ENCODE results near the gene TTC4. TPM values are rescaled to one million over a fixed set of nuclear protein-coding genes. Genes with fewer than 3 reads are reported as not detected.

The TTC4 gene
- total RNA-seq, 1 experiment from 2014 or later = 52.9 TPM

DNA sequence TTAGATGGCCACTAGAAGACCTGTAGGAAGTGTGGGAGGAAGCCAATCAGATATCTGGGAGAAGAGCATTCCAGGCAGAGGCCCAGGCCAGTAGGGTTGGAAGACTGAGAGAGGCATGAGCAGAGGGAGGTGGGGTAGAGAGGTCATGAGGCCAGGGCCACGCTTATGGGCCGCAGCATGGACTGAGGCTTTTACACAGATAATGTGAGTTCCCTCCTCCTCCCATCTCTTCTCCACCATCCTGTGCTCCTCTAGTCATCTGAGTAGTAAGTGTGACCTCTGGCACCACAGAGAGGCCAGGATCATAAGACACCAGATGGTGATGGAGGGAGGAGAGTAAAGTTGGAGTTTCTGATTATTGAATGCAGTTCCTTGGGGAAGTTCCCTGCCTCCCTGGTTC is 68.4 kb downstream of the TTC4 start:
- DNase-seq (ENCODE audit: low spot score) = no peak

GRCh38 chr1:54786778-54787177 is 71.1 kb downstream of the TTC4 start:
- no peak for DNase-seq (ENCODE audit: low spot score)

- no peak for DNase-seq (ENCODE audit: low spot score)
These were observed 71.9 kb downstream of the TTC4 start for GRCh38 chr1:54787604-54788003.

- no peak for DNase-seq (ENCODE audit: low spot score)
These were observed 72.8 kb downstream of the TTC4 start for GRCh38 chr1:54788459-54788858.

DNA sequence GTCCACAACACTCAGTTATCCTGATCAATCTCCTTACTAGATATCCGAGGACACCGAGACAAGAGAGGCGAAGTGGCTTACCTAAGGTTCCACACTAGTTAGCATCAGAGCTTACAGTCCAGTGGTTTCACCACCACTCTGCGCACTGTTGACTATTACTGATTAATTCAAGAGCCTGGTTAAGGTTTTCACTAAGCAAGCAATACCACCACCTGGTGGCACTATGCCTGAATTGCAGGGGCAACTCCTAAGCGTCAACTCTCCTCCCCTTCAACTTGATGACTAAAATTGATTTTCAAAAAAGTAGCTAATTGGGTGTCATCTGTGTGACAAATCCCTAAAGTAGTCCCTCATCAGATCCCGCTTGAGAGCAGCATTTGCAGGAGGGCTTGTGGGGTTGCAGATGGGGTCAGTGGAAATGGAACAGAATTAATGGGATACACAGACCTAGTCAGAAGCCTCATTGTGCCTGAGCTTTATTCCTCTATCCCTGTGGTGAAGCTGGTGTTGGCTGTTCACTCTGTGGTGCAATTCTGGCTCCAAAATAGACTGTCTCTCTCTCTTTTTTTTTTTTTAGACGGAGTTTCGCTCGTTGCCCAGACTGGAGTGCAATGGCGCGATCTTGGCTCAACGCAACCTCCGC is 76.3 kb downstream of the TTC4 start:
- peak; percentile 34 for DNase-seq (ENCODE audit: low spot score)

Other genes starting within 250 kb of the TTC4 start
- 1.5 and 1.6 TPM in 2 replicates for gene ACOT11, start 167.6 kb upstream of the TTC4 start, total RNA-seq (2014; rRNA removed; shearing (Covaris generic))
- gene FAM151A, start 92.3 kb upstream of the TTC4 start, total RNA-seq (2014; rRNA removed; shearing (Covaris generic)) = not detected in 2 replicates
- gene MROH7, start 74.1 kb upstream of the TTC4 start, total RNA-seq (2014; rRNA removed; shearing (Covaris generic)) = not detected in 2 replicates
- 6.1 and 7.0 TPM in 2 replicates for gene PARS2, start 48.7 kb downstream of the TTC4 start, total RNA-seq (2014; rRNA removed; shearing (Covaris generic))
- not detected in 2 replicates for gene TTC22, start 85.5 kb downstream of the TTC4 start, total RNA-seq (2014; rRNA removed; shearing (Covaris generic))
- gene DHCR24, start 171.3 kb downstream of the TTC4 start, total RNA-seq (2014; rRNA removed; shearing (Covaris generic)) = 93.1 and 104 TPM in 2 replicates